Adrenal gland (tissue), 5 donors: ENCODE results near the gene COA4.

Source experiments
- POLR2A ChIP-seq, 2 donors: fragments of 450-650 bp; IDR thresholded peaks; one replicate each; pipeline ENCODE4 v1.6.1; 2017; ENCODE audit warnings: antibody characterized with exemption in 2 of 2, mild to moderate bottlenecking in 2 of 2, moderate library complexity in 1 of 2
- TF ChIP-seq, protein P1 (sequence below), 6 experiments: fragments of 450-650 bp in 4 of 6; fragments of 200-600 bp in 2 of 6; sonication (generic) in 1 of 6; IDR thresholded peaks; 1 replicate in 5 of 6; 2 replicates in 1 of 6; pipeline versions ENCODE4 v1.5.1 to v1.8.0; 2016 to 2021; ENCODE audit warnings: antibody characterized with exemption in 6 of 6, mild to moderate bottlenecking in 2 of 6, moderate library complexity in 1 of 6
- donor health status: DM: no; HTN: no; CAD: no.

DNA sequence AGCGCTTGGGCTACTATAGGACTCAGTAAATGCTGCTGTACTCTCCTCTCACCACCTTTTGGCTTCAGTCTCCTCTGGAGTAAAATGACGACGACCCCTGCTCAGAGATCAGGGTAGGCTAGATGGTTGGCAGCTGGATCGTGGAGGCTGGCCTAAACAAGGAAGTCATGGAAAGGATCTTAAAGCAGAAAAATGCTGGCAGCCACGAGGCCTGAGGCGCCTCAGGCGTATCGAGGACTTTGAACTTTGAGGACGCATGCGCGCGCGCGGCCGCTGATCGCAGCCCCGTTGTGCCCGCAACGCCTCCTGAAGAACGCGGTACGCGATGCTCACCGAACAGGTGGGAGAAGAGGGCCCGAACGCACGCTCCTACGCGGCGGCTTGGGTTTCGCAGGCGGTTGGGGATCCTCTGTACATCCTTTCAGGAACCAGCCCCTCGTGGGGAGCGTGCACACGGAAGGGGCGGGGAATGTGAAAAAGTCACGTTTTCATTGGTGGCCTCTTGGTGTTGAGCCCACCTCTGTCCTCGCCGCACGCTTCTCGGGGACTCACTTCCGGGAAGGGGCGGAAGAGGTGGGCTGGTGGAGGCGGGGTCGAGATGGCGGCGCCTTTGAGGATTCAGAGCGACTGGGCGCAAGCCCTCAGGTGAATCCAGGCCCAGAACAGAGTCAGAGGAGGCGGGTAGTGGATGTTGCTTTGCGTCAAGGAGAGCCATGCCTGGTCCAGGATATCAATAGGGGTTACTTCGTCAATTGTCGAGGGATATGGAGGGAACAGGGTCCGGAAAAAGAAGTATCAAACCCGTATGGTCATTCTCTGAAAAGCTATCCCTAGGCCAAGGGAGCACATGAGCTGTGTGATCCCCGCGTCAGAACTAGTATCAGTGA lies at the start of gene COA4, which contains the start of gene PAAF1:
- TF ChIP-seq, protein P1, sequence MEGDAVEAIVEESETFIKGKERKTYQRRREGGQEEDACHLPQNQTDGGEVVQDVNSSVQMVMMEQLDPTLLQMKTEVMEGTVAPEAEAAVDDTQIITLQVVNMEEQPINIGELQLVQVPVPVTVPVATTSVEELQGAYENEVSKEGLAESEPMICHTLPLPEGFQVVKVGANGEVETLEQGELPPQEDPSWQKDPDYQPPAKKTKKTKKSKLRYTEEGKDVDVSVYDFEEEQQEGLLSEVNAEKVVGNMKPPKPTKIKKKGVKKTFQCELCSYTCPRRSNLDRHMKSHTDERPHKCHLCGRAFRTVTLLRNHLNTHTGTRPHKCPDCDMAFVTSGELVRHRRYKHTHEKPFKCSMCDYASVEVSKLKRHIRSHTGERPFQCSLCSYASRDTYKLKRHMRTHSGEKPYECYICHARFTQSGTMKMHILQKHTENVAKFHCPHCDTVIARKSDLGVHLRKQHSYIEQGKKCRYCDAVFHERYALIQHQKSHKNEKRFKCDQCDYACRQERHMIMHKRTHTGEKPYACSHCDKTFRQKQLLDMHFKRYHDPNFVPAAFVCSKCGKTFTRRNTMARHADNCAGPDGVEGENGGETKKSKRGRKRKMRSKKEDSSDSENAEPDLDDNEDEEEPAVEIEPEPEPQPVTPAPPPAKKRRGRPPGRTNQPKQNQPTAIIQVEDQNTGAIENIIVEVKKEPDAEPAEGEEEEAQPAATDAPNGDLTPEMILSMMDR (IDR thresholded peaks at IDR 0.05) = no peak
- TF ChIP-seq POLR2A (IDR thresholded peaks at IDR 0.05) = peak in 1 of 2 donors; percentile 79
